Dermis blood vessel endothelial cell (primary cell): ENCODE measurements around the gene NEURL1. TPM values are rescaled to one million over a fixed set of nuclear protein-coding genes. Genes with fewer than 3 reads are reported as not detected.

ENCODE experiments used
- DNase-seq: peaks from one replicate; pipeline ENCODE4 v3.0.0; 2010
- total RNA-seq: library from RNA; depleted of rRNA; stranded (reverse); fragments of >200 nt; gene quantifications from 2 replicates; pipeline ENCODE4 v1.2.3, GENCODE V29; 2014

NEURL1 gene
- total RNA-seq, 1 donor from 2014 or later, result not detected

GRCh38 chr10:103568505-103568904 is 75.0 kb downstream of the NEURL1 start:
- no peak for DNase-seq

GRCh38 chr10:103569896-103570295 is 76.4 kb downstream of the NEURL1 start:
- DNase-seq, result no peak

- DNase-seq, result no peak
These were observed 77.5 kb downstream of the NEURL1 start for GRCh38 chr10:103570844-103571655.

DNA sequence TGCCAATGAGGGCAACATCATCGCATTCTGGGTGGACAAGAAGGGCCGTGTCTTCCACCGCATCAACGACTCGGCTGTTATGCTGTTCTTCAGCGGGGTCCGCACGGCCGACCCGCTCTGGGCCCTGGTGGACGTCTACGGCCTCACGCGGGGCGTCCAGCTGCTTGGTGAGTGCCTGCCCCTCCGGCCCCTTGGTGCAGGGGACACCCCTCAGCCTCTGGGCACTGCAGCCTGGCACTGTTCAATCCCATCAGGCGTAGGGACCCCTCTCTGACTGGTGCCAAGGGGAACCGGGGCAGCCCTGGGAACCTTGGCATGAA is 78.1 kb downstream of the NEURL1 start:
- no peak for DNase-seq

- no peak for DNase-seq
These were observed 79.1 kb downstream of the NEURL1 start for GRCh38 chr10:103572347-103573204.

DNA sequence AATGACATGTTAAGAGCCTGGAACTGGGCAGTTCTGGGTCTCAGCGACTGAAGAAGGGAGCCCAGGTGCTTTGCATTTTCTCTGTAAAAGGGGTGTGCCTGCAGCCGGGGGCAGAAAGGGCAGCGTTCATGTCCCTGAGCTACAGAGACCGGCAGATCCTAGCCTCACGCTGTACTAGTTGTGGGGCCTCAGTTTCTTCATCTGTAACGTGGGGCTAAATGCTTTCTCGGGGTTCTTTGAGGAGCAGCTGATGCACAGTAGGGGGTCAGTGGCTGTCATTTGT is 79.6 kb downstream of the NEURL1 start:
- DNase-seq, result no peak

- no peak for DNase-seq
These were observed 80.9 kb downstream of the NEURL1 start for GRCh38 chr10:103574097-103575061.

GRCh38 chr10:103575416-103576075 is 82.0 kb downstream of the NEURL1 start:
- no peak for DNase-seq

DNA sequence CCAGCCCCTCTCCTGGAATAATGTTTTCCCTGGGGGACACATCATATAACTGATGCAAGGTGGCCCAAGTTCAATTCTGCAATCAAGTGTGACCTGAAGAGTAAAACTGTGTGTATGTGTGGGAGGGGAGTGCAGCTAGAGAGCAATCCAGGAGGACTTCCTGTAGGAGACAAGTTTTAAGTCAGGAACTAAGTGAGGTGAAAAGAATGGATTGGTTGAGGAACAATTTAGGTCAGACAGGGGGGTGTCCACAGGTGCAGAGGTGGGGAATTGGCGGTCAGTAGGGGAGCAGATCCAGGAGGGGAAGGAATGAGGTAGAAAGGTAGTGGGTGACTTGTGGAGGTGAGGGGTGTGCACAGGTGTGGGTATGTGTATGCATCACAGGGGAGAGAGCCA is 82.6 kb downstream of the NEURL1 start:
- DNase-seq, result no peak

GRCh38 chr10:103576862-103577261 is 83.4 kb downstream of the NEURL1 start:
- no peak for DNase-seq

GRCh38 chr10:103578782-103579382 is 85.4 kb downstream of the NEURL1 start:
- no peak for DNase-seq

DNA sequence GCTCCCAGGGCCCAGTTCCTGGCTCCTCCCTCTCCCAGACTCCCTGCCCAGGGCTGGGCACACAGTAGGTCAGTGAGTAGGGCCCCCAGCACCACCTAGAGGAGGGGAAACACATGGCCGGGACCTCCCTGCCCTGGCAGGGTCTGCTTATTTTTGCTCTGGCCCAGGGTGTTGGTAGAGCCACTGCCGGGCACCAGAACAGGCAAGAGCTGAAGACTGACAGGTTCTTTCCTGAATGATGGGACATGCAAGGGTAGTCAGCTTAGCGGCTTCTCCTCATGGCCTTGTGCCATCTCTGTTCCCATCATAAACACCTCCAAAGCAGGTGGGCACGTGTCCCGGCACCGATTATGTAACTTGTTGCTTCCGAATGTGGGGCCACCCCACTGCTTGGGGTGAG is 86.5 kb downstream of the NEURL1 start:
- no peak for DNase-seq

DNA sequence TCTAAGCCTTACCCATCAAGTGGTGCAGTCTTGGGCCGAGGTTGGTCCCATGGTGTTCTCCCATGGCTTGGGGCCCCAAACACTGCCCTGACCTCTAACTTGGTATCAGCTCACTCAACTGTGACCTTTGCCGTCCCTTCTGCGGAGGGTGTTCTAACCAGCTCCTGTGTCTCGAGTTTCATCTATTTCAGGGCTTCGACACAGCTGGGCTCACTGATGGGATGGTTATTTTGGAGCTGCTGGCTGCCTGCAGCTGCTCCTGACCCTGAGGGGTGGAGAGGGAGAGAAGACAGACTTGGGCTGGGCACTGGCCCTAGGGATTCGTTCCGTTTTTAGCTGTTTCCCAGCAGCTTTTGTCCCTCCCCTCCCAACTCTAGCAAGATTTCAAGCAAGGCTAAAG is 86.9 kb downstream of the NEURL1 start:
- DNase-seq, result no peak

GRCh38 chr10:103581499-103581898 is 88.0 kb downstream of the NEURL1 start:
- DNase-seq, result no peak

- DNase-seq, result no peak
These were observed 89.0 kb downstream of the NEURL1 start for GRCh38 chr10:103582331-103583123.

GRCh38 chr10:103583871-103584215 is 90.3 kb downstream of the NEURL1 start:
- no peak for DNase-seq

DNA sequence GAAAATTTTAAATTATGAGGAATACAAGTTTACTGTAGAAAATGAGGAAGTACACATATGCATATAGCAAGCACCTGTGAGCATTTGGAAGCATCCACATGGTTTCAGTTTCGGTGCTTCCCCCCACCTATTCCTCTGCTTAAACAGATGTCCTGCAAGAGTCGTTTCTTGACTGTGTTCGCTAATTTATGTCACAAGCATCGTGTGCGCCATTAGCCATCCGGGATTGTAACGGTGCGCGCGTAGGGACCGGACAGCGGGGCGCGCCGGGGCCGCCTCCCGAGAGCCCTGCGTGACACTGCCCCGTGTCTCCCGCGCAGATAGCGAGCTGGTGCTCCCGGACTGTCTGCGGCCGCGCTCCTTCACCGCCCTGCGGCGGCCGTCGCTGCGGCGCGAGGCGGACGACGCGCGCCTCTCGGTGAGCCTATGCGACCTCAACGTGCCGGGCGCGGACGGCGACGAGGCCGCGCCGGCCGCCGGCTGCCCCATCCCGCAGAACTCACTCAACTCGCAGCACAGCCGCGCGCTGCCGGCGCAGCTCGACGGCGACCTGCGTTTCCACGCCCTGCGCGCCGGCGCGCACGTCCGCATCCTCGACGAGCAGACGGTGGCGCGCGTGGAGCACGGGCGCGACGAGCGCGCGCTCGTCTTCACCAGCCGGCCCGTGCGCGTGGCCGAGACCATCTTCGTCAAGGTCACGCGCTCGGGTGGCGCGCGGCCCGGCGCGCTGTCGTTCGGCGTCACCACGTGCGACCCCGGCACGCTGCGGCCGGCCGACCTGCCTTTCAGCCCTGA is 90.9 kb downstream of the NEURL1 start:
- DNase-seq, result peak; percentile 61

DNA sequence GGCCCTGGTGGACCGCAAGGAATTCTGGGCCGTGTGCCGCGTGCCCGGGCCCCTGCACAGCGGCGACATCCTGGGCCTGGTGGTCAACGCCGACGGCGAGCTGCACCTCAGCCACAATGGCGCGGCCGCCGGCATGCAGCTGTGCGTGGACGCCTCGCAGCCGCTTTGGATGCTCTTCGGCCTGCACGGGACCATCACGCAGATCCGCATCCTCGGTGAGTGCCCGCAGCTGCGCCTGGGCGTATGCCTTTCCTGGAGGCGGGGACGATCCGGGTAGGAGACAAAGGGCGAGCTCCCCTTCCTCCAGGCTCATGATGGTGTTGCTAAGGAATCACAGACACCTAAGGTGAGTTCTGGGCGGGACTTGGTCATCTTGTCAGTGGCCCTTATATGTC is 91.5 kb downstream of the NEURL1 start:
- DNase-seq, result no peak

DNA sequence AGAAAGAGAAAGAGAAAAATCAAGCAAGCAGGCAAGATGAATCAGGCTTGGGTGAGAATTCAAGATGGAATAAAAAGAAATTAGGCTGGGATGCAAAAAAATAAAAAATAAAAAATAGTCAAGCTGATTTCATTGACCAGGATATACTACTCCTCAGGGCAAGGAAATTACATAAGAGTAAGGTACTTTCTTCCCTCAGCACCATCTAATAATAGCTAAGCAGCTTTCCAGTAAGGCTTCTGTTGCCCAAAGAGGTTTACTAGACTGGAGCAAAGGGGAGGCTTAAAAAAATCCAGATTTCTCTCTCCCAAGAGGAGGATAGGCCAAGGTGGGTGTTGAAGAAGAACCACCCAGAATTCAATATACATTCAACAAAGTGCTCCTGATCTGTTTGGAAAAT is 93.6 kb downstream of the NEURL1 start:
- DNase-seq, result no peak

DNA sequence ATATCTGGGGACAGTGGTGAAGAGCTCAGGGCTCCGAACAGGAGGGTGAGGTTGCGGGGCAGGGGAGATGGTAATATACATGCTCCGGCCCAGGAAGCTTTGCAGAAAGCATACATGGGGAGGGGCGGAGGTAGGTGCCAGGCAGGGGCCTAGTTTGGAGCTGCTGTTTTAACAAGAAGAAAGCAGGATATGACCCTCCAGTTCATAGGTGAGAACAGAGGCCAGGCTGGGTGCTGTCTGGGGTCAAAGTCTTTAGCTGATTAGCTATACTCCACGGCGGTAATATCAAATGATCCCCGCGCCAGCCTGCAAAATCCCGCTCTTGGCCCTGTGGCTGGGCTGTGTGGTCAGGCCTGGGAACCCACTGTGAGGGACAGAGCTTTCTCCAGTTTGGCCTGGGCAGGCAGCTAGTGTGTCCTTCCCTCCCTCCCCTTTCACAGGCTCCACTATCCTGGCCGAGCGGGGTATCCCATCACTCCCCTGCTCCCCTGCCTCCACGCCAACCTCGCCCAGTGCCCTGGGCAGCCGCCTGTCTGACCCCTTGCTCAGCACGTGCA is 95.6 kb downstream of the NEURL1 start:
- no peak for DNase-seq
